T-helper 1 cell treated with Interleukin-12 subunit alpha and Interleukin-12 subunit beta and Interleukin-4 antibody, amounts not matched to agents 30 ng/mL and 1 ng/mL, for 36 hours (primary cell): Measurements from ENCODE around the gene LTBP2. TPM values are rescaled to one million over a fixed set of nuclear protein-coding genes. Genes with fewer than 3 reads are reported as not detected.

Experiments used
- intact Hi-C: fragments of 100-400 bp; cut with micrococcal nuclease; formaldehyde crosslinking; loops from one replicate; pipeline ENCODE4 v1.15.1; 2024
- total RNA-seq: library from RNA; stranded (reverse); gene quantifications from 2 replicates; pipeline ENCODE4 v1.2.3, GENCODE V29; 2022

The LTBP2 gene
- total RNA-seq, 1 donor from 2014 or later, result 0.83 TPM

- intact Hi-C loops, result no loop called here
Measured at GRCh38 chr14:74594029-74594428, 18.0 kb downstream of the LTBP2 start.

- intact Hi-C loops, result no loop called here
Measured at GRCh38 chr14:74593241-74593953, 18.6 kb downstream of the LTBP2 start.

- intact Hi-C loops, result no loop called here
Measured at GRCh38 chr14:74592476-74593201, 19.4 kb downstream of the LTBP2 start.

DNA sequence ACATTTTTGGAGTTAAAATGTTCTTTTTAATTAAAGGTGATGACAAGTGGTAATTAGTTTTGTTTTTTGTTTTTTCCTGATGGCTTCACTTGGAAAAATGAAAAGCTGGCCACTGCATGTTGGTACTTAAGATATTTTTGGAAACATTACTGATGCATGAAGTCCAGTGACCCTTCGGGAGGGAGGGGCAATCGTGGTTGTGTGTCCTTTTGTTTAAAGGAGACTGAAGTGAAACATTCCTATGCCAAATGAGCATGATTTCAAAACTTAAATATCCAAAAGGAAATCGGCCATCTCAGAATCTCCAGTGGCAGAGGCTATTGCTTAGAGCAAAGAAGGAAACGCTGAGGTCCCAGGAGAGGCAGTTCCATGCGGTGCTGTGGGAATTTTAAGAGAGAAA is 20.1 kb downstream of the LTBP2 start:
- intact Hi-C loops, result no loop called here

- intact Hi-C loops, result no loop called here
Measured at GRCh38 chr14:74591394-74591793, 20.6 kb downstream of the LTBP2 start.

DNA sequence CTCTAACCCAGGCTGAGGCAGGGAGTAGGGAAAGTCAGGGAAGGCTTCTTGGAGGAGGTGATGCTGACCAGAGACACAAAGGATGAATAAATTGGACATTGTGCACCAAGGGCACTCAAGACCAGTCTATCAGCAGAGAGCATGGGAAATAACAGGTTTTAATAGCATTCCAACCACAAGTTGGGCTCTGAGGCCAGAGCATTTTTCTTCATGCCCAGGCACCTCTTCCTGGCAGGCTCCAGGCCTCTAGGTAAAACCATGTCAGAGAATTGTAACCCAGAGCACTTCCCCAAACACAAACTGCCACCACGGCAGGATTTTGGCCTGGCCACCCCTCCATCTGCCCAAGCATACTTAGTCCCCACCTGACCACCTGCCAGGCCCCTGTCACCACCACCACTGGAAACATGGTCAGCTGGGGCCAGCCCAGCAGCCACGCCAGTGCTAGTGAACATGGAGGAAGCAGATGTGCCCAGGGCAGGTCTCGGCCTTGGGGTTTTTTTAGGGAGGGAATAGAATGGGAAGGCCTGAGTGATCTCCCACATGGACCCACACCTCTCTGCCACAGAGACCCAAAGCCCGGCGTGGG is 22.7 kb downstream of the LTBP2 start:
- intact Hi-C loops, result no loop called here

DNA sequence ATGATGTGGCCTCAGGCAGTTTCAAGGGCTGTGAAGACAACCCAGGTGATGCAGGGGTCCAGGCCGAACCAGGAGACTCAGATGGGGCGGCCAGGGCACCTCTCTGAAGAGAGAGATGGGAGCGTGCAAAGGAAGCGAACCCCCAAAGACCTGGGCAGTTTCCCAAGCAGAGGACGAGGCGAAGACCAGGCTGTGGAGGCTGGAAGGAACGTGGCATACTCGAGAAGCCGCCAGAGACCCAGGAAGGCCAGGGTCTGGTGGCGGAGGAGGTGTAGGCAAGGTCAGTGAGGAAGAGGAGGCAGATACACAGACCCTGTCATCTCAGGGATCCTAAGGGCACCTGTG is 24.7 kb downstream of the LTBP2 start:
- intact Hi-C loops, result no loop called here

DNA sequence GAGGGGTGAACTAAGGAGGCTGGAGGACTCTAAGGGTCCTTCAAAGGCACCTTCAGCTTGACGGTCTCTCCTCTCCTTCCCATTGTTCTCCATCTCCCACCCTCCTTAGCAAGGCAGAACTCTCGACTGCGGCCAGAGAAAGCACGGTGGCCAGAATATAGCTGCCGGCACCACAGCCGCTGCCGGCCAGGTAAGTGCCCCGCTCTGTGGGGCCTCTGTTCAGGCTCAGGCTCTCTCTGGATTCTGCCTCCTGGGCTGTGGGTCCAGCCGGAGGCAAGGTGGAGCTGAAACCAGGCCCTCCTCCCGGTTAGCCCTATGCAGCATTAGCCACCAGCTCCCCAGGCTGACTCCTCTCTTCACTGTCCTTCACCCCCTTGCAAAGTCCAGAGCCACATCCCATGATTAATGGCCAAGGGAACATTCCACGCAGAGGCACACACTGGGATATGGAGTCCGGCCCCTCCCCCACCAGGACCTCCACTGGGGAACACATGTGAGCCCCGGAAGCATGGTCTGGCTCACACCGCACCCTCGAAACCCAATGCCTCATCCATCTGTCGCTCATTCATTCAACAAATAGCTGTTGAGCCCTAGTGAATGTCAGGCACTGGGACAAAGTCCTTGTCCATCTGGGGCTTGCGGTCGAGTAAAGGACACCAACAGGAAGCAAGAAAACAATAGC is 25.2 kb downstream of the LTBP2 start:
- intact Hi-C loops, result no loop called here

GRCh38 chr14:74585406-74586335 is 26.4 kb downstream of the LTBP2 start:
- intact Hi-C loops, result no loop called here

GRCh38 chr14:74584951-74585350 is 27.1 kb downstream of the LTBP2 start:
- intact Hi-C loops, result no loop called here

DNA sequence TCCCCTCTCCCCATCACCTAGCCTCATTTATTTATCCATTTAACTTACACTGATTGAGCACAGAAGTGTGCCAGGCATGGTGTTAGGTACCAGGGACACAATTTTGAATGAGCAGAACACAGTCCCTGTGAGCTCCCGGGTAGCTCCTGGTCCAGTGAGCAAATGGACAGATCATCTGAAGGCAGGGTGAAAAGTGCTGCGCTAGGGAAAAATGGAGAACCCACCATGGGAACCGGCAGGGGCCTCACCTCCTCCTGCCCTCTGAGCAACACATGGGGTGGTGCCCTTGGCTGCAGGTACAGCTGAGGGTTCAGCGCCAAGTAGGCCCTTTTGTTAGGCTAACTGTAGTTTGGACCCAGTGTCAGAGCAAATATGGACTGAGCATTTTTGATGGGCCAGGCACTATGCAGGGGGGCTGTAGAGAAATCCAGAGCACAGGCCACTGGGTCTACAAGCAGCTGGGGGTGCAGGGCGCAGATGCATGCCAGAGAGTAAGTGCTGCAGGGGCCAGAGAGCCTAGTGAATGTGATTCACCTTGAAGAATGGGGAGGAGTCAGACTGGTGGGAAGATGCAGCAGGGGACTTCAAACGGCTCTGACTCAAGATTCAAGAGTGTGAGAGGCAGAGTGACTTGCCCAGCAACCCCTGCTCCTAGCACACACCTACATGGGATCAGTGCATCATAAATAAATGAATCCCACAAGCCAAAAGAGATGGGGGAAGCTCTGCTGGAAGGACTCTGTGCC is 28.2 kb downstream of the LTBP2 start:
- intact Hi-C loops, result no loop called here

- intact Hi-C loops, result no loop called here
Measured at GRCh38 chr14:74582910-74583581, 29.0 kb downstream of the LTBP2 start.

GRCh38 chr14:74580275-74580672 is 31.8 kb downstream of the LTBP2 start:
- intact Hi-C loops, result loop anchor here (2.0 kb wide), 1 partner anchor 39 kb away; no protein-coding TSS in a partner anchor

DNA sequence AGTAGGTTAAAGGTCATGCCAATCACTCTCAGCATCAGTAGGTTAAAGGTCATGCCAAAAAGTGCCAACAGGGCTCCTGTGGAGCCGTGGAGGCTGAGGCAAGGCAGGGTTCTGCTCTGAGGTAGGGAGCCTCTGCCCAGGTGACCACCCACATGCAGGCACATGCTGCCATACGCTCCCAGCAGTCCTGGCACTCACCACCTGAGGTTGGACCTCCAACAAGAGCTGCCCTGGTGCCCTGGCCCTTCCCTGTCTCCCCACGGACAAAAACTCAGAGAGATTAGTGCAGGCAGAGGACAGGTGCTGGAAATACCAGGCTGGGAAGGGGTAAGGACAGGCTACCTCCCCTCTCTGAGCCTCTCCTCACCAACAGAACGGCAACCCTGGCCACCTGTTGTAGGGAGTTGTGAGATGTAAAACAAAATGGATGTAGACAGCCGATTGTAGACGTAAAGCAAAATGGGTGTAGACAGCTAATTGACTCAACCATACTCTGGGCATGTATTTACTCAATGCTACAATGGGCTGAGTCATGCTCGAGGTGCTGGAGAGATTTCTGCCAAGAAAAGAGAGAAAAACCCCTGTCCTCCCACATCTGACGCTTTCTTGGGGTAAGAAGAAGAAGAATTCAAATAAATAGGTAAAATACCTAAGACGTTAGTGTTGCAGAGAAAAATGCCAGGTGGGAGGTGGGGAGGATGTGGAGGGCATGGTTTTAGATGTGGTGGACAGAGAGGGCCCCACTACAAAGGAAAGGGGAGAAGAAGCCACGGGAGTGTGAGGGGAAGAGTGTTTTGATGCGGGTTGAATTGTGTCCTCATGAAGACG is 32.4 kb downstream of the LTBP2 start:
- intact Hi-C loops, result loop anchor here (2.0 kb wide), 1 partner anchor 39 kb away; no protein-coding TSS in a partner anchor

DNA sequence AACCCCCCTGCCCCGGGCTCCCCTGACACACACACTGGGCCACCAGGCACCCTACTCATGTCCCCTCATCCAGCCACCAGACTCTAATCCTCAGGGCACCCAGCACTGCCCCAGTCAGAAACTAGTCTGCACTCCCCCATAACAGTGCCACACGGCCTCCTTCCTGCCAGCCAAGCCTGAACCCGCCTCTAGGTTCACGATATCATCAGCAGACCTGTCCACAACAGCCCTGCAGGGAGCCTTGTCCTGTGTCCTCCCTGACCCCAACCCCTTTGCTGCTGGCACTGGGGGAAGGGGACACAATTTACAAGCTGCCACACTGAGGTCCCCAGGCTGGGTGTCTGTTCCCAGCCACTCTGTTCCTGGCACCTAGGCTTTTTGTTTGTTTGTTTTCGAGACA is 33.6 kb downstream of the LTBP2 start:
- intact Hi-C loops, result no loop called here

- intact Hi-C loops, result no loop called here
Measured at GRCh38 chr14:74577948-74578275, 34.1 kb downstream of the LTBP2 start.

GRCh38 chr14:74577247-74577947 is 34.6 kb downstream of the LTBP2 start:
- intact Hi-C loops, result no loop called here

GRCh38 chr14:74575936-74576335 is 36.1 kb downstream of the LTBP2 start:
- intact Hi-C loops, result no loop called here
